HG02970 (cell line): ENCODE results near the gene OTOA.
A peak's percentile ranks its signal among the peaks of the same experiment; 100 is the strongest.
"Not testable (repeated sequence)": the region's sequence is repeated elsewhere in the genome, so short reads cannot be mapped to it uniquely, and the experiment has no call there.

ENCODE experiments used
- ATAC-seq: cut with Tn5 transposase; IDR thresholded peaks from one replicate; pipeline ENCODE4 v1.9.1; 2021; ENCODE audit warnings: mild to moderate bottlenecking, moderate library complexity, moderate number of reproducible peaks; ENCODE audit not compliant: unreplicated experiment, low FRiP score

The OTOA gene

GRCh38 chr16:21639493-21639892 lies 24.3 kb upstream of the OTOA start:
- no peak for ATAC-seq

- ATAC-seq, result no peak
Measured at GRCh38 chr16:21641916-21642315, 21.9 kb upstream of the OTOA start.

GRCh38 chr16:21642861-21643260 lies 20.9 kb upstream of the OTOA start:
- ATAC-seq, result no peak

- ATAC-seq, result no peak
Measured at GRCh38 chr16:21643785-21644184, 20.0 kb upstream of the OTOA start.

- ATAC-seq, result no peak
Measured at GRCh38 chr16:21644674-21645073, 19.1 kb upstream of the OTOA start.

GRCh38 chr16:21645261-21645721 lies 18.5 kb upstream of the OTOA start:
- ATAC-seq, result no peak

- ATAC-seq, result no peak
Measured at GRCh38 chr16:21646091-21646490, 17.7 kb upstream of the OTOA start.

- ATAC-seq, result peak; percentile 82
Measured at GRCh38 chr16:21646721-21647561, 16.8 kb upstream of the OTOA start.

GRCh38 chr16:21647562-21648164 lies 16.1 kb upstream of the OTOA start:
- ATAC-seq, result peak; percentile 3

GRCh38 chr16:21649826-21650406 lies 13.9 kb upstream of the OTOA start:
- ATAC-seq, result not testable (repeated sequence)

- no peak for ATAC-seq
Measured at GRCh38 chr16:21650521-21650920, 13.2 kb upstream of the OTOA start.

GRCh38 chr16:21651515-21651914 lies 12.3 kb upstream of the OTOA start:
- ATAC-seq, result no peak

- no peak for ATAC-seq
Measured at GRCh38 chr16:21652453-21652852, 11.3 kb upstream of the OTOA start, which contains the start of gene IGSF6. Gene IGSF6 (minus strand): TSS chr16:21652608. CDS start chr16:21652598, 10 bp downstream.

GRCh38 chr16:21653571-21653970 lies 10.2 kb upstream of the OTOA start:
- no peak for ATAC-seq

GRCh38 chr16:21654466-21654865 lies 9.3 kb upstream of the OTOA start:
- no peak for ATAC-seq

GRCh38 chr16:21654881-21655280 lies 8.9 kb upstream of the OTOA start:
- no peak for ATAC-seq

GRCh38 chr16:21656795-21657768 lies 6.7 kb upstream of the OTOA start:
- ATAC-seq, result no peak

GRCh38 chr16:21659124-21659523 lies 4.6 kb upstream of the OTOA start:
- ATAC-seq, result no peak

GRCh38 chr16:21664801-21665492 lies 1.2 kb downstream of the OTOA start:
- ATAC-seq, result no peak

GRCh38 chr16:21666772-21667171 lies 3.0 kb downstream of the OTOA start:
- ATAC-seq, result no peak
